Psoas muscle (tissue), 8 donors: ENCODE measurements around the gene SH3TC1. TPM values are rescaled to one million over a fixed set of nuclear protein-coding genes. Genes with fewer than 3 reads are reported as not detected.

ENCODE experiments used
- ATAC-seq, 4 donors: fragments of 200-7000 bp; cut with Tn5 transposase; one replicate each; pipeline ENCODE4 v1.9.1; 2020; ENCODE audit warnings: moderate library complexity in 3 of 4, mild to moderate bottlenecking in 2 of 4
- DNase-seq, 2 donors: peaks; one replicate each; pipeline ENCODE4 v3.0.0-alpha.2; 2020
- H3K27ac ChIP-seq: fragments of 200-600 bp; one replicate; pipeline ENCODE4 v1.8.0; 2022
- H3K27me3 ChIP-seq, 3 donors: fragments of 200-600 bp in 1 of 3; one replicate each; pipeline versions ENCODE4 v1.6.1 to v1.8.0; 2013 to 2022; ENCODE audit warnings: low read length in 2 of 3, mild to moderate bottlenecking in 2 of 3, moderate library complexity in 1 of 3; ENCODE audit not compliant: insufficient read depth in 3 of 3
- H3K36me3 ChIP-seq, 2 donors: fragments of 200-600 bp in 1 of 2; one replicate each; pipeline versions ENCODE4 v1.6.1 to v1.8.0; 2013 to 2022; ENCODE audit warnings: low read depth in 1 of 2, mild to moderate bottlenecking in 1 of 2, moderate library complexity in 1 of 2; ENCODE audit not compliant: insufficient read depth in 1 of 2
- H3K4me1 ChIP-seq: fragments of 200-600 bp; one replicate; pipeline ENCODE4 v1.8.0; 2022
- H3K4me3 ChIP-seq: fragments of 200-600 bp; one replicate; pipeline ENCODE4 v1.8.0; 2022; ENCODE audit warnings: mild to moderate bottlenecking
- H3K9me3 ChIP-seq: fragments of 200-600 bp; one replicate; pipeline ENCODE4 v1.8.0; 2022
- whole genome bisulfite sequencing, 3 donors: extraction: QIAGEN DNeasy Blood & Tissue Kit; methylation state at CpG; one replicate each; pipeline versions ENCODE4 v1.1.6 to v1.1.7; 2013; 5-methylcytosine and 5-hydroxymethylcytosine counted together
- intact Hi-C, 2 donors: fragments of 100-400 bp; cut with DNase I; formaldehyde crosslinking; loops; one replicate each; pipeline versions ENCODE4 v1.11.0 to v1.14.2; 2022
- polyA plus RNA-seq, 3 donors: library from polyadenylated mRNA; stranded (reverse); fragments of 200-250 nt; gene quantifications; one replicate each; pipeline ENCODE4 v1.2.3, GENCODE V29; 2013
- total RNA-seq, 4 donors: library from RNA; stranded (reverse); fragmentation: NEBNext Ultra II Directional in 2 of 4; extraction: Animal tissue kit (Norgen Biotek cat#: 25700) in 2 of 4; gene quantifications; one replicate each; pipeline versions ENCODE4 v1.2.1 to v1.2.4, GENCODE V29; 2021 to 2023
- TF ChIP-seq, protein P1 (sequence below): fragments of 200-600 bp; IDR thresholded peaks from one replicate; pipeline ENCODE4 v1.8.0; 2022; ENCODE audit warnings: antibody characterized with exemption
- donor health status: healthy with polysubstance abuse.
- donor health status: DM: no; HTN: no; CAD: no; lungs with moderate emphysema.
- donor health status: Bipolar disorder and iron deficiency.
- donor health status: healthy.
- donor health status: DM: yes; HTN: yes; CAD: no.
- donor health status: DM: no; HTN: no; CAD: no.
- donor health status: DM: no; HTN: no; CAD: no.
- donor health status: DM: yes; HTN: yes; CAD: no.

Gene SH3TC1
- total and polyA plus RNA-seq, 7 donors: 1.9 to 7.9 (median 4.7) TPM

DNA sequence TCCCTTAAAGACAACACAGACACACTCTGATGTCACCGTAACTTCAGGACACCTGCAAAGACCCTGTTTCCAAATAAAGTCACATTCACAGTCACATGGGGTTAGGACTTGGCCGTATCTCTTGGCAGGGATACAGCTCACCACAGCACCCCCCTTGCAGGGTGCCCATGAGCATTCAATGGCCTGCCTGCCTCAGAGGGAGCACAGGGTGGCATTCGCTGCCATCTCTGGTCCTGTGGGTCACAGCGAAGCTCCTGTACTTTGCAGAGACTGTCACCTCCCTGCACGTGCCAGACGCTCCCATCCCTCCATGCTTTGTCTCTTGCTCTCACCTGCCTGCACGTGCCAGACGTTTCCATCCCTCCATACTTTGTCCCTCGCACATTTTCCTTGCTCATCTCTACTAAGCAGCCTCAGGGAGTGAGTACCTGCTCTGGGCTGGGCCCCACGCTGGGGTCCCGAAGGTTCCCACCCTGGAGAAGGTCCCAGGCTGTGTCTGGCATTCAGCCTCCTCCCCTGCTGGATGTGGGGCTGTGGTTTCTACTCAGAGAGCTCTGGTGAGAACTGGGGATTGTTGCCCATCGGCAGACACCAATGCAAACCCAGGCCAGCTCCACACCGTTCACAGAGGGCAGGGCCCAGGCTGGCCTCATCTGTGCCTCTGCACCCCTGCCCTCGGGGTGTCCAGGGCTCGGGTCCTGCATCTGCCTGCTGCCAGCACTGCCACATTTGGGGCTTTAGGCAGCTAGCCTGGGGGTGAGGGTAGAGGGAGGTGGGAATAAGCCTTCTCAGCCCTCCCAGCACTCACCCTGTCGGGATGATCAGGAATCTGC lies 86.3 kb downstream of the SH3TC1 start:
- 59 to 87% (median 83%) methylated on average over 16 of the region's 16 CpGs for WGBS, 3 donors
- intact Hi-C loops: no loop called here
- DNase-seq (peak; percentile 7 to 34), ATAC-seq (no peak)
- H3K4me3 ChIP-seq: no peak overlapping the region
- TF ChIP-seq, protein P1, sequence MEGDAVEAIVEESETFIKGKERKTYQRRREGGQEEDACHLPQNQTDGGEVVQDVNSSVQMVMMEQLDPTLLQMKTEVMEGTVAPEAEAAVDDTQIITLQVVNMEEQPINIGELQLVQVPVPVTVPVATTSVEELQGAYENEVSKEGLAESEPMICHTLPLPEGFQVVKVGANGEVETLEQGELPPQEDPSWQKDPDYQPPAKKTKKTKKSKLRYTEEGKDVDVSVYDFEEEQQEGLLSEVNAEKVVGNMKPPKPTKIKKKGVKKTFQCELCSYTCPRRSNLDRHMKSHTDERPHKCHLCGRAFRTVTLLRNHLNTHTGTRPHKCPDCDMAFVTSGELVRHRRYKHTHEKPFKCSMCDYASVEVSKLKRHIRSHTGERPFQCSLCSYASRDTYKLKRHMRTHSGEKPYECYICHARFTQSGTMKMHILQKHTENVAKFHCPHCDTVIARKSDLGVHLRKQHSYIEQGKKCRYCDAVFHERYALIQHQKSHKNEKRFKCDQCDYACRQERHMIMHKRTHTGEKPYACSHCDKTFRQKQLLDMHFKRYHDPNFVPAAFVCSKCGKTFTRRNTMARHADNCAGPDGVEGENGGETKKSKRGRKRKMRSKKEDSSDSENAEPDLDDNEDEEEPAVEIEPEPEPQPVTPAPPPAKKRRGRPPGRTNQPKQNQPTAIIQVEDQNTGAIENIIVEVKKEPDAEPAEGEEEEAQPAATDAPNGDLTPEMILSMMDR: no peak
- peaks cover 9% of the 10 kb centered on the region for H3K4me1 ChIP-seq
- H3K27ac ChIP-seq: no peak overlapping the region
- H3K9me3 ChIP-seq: no peaks in the 10 kb centered on the region
- H3K36me3 ChIP-seq: no peaks in the 10 kb centered on the region
- H3K27me3 ChIP-seq: no peaks in the 10 kb centered on the region

DNA sequence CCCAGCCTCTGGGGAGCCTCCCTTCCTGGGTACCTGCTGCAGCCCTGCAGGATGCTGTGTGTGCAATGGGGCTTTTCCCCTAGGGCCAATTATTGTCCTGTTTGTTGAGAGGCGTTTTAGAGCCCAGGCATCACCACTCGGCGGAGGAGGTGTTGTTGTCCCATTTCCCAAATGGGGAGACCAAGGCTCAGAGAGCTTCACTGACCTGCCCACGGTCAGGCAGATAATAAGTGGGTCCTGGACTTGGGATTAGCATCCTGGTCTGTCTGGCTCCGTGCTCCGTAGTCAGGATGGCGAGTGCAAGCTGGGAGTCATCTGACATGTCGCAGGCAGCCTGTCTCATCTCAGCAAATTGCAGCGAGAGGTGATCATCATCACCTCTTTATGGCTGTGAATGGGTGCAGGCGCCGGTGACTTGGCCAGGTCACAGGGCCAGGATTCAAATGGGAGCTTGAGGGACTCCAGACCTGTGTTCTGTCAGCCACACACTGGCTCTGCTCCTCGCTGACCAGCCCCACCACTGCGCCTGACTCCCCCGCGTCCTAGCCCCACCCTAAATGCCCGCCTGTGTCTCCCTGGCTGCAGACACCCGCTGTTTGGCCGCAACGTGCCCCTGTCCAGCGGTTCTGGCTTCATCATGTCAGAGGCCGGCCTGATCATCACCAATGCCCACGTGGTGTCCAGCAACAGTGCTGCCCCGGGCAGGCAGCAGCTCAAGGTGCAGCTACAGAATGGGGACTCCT lies 87.1 kb downstream of the SH3TC1 start:
- TF ChIP-seq, protein P1: no peak
- ATAC-seq: no peak
- Histone ChIP-seq H3K9me3 (no peaks in the 10 kb centered on the region), H3K27me3 (no peaks in the 10 kb centered on the region), H3K4me1 (peaks cover 9% of the 10 kb centered on the region), H3K27ac (no peak overlapping the region), H3K4me3 (no peak overlapping the region), H3K36me3 (no peaks in the 10 kb centered on the region)
- intact Hi-C loops: no loop called here
- DNase-seq: peak; percentile 7 to 42
- WGBS, 3 donors: 83 to 89% (median 88%) methylated on average over 23 of the region's 23 CpGs

DNA sequence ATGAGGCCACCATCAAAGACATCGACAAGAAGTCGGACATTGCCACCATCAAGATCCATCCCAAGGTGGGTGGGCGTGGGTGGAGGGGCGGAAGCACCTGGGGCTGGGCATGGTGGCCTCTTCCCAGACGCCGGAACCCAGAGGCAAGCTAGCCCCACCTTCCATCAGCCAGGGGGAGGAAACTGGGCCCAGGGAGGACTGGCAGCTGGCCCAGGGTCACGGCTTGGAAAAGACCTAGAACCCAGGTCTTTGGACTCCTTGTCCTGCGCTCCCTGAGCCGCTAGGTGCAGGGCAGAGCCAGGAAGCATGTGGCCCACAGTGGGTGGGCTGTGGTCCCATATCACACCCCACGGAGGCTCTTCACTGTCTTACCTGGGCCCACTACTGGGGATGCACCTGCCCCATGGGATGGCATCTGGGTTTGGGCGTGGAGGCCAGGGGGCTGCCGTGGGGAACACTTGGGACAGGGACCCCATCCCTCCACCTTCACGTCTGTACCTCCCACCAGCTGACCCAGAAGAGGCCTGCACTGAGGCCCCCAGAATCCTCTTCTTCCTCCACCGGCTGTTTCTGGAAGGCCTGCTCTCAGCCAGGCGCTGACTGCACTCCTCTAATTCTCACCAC lies 87.7 kb downstream of the SH3TC1 start:
- Histone ChIP-seq H3K4me1 (peaks cover 3% of the 10 kb centered on the region), H3K9me3 (no peaks in the 10 kb centered on the region), H3K36me3 (no peaks in the 10 kb centered on the region), H3K4me3 (no peak overlapping the region), H3K27ac (no peak overlapping the region), H3K27me3 (no peaks in the 10 kb centered on the region)
- intact Hi-C loops: no loop called here
- ATAC-seq: no peak
- TF ChIP-seq, protein P1: no peak
- WGBS, 3 donors: 90 to 94% (median 91%) methylated on average over 15 of the region's 15 CpGs
- peak; percentile 7 to 35 for DNase-seq

DNA sequence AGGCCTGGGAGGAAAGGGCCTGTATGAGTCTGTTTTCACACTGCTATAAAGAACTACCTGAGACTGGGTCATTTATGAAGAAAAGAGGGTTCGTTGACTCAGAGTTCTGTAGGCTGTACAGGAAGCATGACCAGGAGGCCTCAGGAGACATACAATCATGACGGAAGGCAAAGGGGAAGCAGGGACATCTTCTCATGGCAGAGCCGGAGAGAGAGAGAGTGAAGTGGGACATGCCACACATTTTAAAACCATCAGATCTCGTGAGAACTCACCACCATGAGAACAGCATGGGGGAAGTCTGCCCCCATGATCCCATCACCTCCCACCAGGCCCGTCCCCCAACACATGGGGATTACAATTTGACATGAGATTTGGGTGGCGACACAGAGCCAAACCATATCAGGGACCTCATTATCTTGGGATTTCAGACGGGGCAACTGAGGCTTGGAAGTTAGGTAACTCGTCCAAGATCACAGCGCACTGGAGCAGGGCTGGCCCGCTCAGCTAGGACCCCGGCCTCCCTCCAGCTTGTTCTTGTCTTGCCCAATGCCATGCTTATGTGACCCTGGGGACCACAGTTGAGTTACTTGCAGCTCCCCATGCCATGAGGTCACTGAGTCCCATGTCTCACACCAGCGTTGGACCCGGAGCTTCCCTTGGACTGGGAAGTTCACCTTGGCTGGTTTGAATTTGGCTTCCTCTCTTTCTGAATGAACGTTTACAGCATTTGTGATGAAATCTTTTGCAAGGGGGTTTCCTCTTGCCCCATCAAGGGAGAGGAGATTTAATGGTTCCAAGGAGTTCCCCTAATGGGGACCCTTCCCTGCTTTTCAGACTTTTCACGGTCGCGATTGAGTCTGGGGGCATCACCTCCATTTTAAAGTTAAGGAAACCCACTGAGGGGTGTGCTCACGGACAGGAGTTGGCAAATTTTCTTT lies 88.5 kb downstream of the SH3TC1 start:
- no peak overlapping the region for H3K4me3 ChIP-seq
- H3K9me3 ChIP-seq: no peaks in the 10 kb centered on the region
- no peak for ATAC-seq
- H3K27ac ChIP-seq: no peak overlapping the region
- no peaks in the 10 kb centered on the region for H3K36me3 ChIP-seq
- DNase-seq: peak; percentile 12 to 51
- H3K4me1 ChIP-seq: no peaks in the 10 kb centered on the region
- H3K27me3 ChIP-seq: no peaks in the 10 kb centered on the region
- 87 to 93% (median 92%) methylated on average over 18 of the region's 18 CpGs for WGBS, 3 donors
- TF ChIP-seq, protein P1: no peak
- intact Hi-C loops: no loop called here
